Measurements from ENCODE around the gene MEGF8.

MEGF8 gene

GRCh38 chr19:42325308-42325895 lies at the start of gene MEGF8:
TSS of gene MEGF8 (plus strand) at chr19:42325635. CDS start at chr19:42326244, 609 bp downstream.
- DNase-seq = peak; percentile 98

DNA sequence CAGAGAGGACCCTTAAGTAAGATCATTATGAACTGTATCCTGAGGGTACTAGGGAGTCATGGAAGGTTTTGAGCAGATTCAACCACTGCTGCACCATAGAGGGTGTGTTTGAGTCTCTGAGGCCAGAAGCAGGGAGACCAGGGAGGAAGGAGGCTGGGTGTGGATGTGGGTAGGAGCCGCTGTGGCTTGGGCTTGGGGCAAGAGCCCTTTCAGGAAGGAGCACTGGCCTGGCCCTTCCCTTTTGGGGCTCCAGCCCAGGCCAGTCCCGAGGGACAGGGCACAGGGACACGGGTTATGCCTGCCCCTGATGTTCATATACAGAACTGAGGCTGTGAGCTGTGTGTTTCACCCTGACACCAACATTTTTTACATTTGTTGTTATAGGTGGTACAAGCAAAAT lies 49.2 kb upstream of the MEGF8 start:
- DNase-seq = no peak

DNA sequence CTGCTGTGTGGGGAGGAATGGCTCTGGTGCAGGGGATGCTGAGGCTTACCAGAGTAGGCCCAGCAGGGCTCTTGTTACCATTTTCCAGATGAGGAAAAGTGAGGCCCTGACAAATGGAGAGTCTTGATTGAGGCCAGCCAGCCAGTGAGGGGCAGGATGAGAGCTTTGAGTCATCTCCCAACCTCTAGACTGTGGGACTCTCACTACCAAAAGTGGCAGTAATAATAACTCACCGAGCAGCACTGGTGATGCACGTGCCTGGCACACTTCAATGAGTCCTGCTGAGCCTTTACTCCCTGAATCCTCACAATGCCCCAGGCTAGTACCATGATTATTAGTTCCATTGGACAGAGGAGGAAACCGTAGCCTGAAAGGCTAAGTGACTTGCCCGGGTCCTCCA lies 48.6 kb upstream of the MEGF8 start:
- DNase-seq = no peak

- DNase-seq = no peak
Observed at GRCh38 chr19:42277821-42278451, 47.5 kb upstream of the MEGF8 start.

DNA sequence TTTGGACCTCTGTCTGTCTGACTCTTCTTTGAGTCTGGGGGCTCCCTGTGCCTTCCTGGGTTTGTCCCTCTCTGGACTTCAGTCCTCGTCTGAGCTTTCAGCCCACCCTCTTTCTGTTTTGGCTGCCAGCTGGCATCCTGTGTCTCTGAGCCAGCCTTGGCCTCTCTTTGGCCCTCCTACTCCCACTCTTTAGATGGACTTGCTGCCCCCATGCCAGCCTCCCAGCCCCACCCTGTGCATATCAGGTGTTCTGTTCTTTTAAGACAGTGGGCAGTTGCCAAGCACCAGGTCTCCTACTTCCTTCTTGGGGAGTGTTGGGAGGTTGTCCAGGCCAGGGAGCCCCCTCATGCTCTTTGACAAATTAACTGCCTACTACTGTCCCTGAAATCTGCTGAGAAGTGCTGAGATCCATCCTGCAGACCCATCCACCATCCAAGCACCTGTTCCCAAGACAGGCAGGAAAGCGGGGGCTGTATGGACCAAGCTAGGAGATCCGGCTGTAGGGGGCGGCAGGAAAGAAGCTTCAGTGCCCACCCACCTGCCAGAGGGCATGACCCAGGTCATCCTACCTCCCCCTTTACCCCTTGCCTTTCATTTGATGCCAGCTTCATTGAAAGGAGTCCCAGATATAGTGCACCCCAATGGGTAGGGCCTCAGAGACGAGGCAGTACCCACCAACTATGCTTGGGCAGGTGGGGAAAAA lies 46.8 kb upstream of the MEGF8 start:
- DNase-seq = no peak

- DNase-seq = no peak
Observed at GRCh38 chr19:42279155-42279901, 46.1 kb upstream of the MEGF8 start.

DNA sequence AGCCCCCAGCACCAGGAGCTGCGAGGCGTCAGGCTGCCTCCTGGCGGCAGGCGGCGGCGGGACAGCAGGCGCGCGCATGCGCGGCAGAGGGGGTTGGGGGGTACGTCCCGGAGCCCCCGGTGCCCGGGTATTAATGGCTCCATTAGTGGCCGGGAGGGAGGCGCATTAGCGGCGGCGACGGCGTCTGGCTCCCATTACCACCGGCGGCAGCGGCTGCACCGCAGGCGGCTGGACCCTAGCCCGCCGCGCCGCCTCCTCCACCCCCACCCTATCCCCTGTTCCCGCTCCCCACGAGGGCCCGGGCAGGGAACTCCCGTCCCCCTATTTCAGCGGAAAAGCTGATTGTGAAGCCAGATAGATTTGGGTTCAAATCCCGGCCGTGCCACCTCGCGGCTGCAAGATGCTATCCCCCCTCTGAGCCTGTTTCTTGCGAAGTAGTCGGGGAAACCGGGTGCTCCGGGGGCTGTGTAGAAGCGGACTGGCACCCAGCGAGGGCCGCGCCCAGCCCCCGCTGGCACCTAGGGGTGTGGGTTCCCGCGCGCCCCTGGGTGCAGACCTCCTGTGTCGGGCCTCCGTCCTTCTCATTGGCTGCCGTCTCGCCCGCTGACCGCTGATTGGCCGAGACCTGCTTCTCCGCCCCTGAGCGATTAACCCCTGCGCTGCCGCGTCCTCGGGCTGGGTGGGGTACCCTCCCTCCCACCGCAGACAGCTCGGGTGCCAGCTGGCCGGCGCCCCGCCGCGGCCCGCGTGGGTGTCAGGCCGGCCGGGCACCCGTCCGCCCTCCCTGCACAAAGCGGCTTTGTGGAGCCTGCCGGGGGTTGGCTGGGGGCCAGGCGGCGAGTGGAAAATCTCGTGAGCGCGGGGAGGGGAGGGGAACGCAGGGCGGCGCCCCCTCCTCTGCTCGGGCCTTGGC lies 45.3 kb upstream of the MEGF8 start:
- peak; percentile 90 for DNase-seq

GRCh38 chr19:42280815-42281145 lies 44.7 kb upstream of the MEGF8 start:
- no peak for DNase-seq

GRCh38 chr19:42281146-42281826 lies 44.1 kb upstream of the MEGF8 start:
- DNase-seq = peak; percentile 60

DNA sequence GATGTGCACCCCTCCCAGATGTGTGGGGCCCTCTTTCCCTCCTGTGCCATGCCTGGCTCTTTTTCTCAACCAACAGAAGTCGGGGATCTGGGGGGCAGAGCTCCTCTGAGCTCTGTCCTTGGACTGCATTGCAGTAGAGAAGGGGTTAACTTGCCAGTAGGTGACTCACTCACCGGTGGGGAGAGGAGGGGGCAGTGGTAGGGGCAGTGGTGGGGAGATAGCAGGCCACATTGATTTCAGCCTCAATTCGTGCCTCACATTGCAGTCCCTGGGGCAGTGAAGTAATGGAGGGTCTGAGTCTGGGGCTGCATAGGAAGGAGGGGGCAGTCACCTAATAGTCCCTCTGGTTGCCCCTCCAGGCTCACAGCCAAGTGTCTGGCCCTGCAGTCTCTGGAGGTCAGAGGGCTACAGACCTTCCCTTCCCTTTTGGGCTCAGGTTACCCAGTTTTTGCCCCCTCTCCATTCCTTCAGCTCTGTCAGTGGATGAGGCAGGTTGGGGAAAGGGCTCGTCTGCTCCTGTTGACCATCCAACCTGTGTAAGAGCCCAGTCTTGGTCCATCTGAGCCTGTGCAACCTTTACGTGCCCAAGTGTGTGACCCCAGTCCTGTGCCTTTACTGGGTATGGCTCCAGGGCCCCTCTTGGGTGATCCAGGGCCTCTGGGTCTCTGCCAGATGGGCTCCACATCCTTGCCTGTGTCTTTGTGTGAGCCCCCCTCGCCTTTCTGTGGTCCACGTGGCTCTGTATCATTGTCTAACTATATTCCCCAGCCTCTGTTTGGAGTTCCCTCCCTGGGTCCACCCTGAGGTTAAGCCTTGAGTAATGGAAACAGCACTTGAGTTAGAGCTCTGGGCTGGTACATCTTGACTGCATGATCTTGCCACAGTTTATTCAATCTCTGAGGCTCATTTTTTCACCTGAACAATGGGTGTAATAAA lies 43.3 kb upstream of the MEGF8 start:
- peak; percentile 50 for DNase-seq

DNA sequence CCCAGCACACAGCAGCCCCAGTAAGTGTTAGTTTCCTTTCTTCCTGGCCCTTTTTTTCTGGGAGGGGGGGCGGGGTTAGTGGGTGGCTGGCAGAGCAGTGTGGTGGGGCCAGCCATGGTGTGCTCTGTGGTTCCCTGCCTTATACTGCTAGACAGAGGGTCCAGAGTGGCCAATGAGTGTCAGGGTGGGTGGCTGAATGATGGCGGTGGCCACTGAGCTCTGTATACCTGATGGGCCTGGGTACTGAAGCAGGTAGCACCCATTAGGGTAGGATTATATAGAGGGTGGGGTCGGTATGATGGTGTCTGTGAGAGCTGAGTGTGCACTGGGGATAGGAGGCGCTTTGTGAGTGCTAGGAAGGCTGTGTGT lies 42.6 kb upstream of the MEGF8 start:
- no peak for DNase-seq

DNA sequence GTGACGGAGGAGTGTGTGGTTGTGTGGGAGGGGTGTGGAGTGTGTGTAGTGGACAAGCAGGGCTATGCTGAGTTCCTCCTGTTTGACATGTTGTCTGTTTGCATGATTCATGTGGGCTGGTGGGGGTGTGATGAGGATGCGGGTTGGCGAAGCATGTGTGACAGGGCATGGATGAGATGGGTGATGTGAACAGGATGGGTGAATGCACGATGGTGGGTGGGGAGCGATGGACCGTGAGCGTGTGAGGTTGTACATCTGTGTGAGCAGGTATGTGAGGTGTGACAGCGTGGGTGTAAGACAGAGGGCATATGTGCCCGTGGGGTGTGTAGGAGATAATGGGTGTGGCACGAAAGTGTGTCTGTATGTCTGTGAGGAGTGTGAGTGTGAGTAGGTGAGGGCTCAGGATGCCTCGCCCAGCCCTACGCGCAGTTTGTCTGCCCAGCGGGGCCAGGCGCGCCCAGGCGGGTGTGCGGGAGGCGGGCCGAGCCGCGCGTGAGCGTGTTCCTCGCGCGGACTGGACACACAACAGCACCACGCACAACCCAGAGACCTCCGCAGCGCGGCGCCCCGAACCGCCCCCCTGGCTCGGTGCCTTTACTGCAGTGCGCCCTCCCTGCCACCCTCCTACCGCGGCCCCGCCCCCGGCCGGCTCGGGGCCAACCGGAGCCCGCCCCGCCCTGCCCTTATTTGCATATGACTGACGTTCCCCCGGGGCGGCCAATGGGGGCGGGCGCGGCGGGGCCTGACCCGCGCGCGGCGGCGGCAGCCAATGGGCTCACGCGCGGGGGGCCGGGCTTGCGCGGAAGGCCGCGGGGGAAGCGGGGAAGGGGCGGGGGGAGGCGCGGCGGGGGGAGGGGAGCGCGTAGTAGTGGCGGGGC lies 42.0 kb upstream of the MEGF8 start:
- peak; percentile 88 for DNase-seq

- peak; percentile 55 for DNase-seq
Observed at GRCh38 chr19:42284066-42284501, 41.4 kb upstream of the MEGF8 start.

GRCh38 chr19:42284591-42285341 lies 40.7 kb upstream of the MEGF8 start:
- DNase-seq = peak; percentile 8

DNA sequence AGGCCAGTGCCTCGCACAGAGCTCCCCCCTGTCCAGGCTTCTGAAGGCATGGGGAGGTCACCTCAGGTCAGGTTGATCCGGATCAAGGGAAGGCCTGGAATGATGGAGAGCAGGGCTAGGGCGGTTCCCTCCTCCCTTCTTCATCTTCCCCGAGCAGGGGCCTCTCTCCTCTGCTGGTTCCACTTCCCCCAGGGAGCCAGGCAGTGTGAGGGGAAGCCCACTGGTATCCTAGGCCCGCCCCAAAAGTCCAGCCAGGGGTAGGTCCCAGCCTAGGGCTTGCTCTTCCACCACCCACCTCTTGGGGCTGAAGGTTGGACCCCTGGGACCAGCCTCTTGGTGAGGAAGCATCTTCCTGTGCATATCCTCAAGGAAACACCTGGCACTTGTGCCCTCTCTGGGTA lies 39.9 kb upstream of the MEGF8 start:
- no peak for DNase-seq

DNA sequence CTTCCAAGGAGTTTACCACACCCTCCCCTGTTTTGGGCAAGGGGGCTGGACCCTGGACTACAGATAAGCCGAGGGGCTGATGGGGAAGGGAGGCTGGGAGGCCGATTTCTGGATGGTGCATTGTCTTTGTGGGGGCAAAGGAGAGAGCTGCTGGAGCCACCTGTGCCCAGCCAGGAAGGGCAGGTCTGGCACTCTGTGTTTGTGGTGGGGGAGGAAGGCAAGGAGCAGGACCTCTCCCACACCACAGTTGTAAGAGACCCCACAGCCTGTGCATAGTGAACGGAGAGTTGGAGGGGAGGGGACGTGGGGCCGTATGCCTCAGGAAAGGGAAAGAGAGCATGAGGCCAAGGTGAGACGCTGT lies 39.5 kb upstream of the MEGF8 start:
- no peak for DNase-seq

DNA sequence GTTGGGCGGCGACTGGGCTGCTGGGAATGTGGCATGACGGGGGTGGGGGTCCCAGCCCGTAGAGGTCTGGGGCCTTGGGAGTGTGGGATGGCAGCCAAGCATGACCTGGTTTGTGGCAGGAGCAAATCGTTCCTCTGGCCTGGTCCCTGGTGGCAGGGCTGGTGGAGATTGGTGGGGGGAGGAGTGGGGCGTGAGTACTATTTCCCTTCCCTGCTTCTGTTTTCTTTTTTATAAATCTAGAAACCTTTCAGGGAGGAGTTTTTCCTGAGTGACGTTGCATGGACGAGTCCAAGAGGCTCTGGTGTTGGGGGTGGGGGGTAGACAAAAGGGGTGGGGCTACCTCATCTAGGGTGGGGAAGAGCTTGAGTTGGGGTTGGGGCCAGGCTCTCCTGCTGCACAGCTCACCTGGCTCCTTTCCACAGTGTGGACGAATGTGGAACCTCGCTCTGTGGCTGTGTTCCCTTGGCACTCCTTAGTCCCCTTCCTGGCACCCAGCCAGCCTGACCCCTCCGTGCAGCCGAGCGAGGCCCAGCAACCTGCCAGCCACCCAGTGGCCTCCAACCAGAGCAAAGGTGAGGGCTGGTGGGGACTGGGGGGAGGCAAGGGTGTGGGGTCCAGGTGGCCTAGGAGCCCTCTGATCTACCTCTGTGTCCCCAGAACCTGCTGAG lies 39.0 kb upstream of the MEGF8 start:
- DNase-seq = no peak

DNA sequence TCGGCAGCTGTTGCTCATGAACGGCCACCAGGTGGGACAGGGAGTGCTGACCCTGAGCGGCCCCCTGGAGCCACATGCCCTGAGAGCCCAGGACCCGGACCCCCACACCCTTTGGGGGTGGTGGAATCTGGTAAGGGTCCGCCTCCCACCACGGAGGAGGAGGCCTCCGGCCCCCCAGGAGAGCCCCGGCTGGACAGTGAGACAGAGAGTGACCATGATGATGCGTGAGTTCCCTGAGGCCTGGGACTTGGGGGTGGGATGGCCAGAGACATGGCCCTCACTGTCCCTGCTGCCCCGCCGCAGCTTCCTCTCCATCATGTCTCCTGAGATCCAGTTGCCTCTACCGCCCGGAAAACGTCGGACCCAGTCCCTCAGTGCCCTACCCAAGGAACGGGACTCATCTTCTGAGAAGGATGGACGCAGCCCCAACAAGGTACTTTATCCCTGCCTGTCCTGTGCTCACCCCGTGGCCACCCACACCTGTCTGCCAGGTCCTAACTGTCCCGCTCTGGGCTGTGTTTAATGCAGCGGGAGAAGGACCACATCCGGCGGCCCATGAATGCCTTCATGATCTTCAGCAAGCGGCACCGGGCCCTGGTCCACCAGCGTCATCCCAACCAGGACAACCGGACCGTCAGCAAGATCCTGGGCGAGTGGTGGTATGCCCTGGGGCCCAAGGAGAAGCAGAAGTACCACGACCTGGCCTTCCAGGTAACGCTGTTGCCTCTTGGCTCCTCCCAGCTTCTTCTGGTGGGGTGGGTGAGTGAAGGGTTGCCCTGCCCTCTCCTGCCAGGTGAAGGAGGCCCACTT lies 38.2 kb upstream of the MEGF8 start:
- no peak for DNase-seq
